22Rv1 (cell line): ENCODE measurements around the gene NFATC2.

Experiments used
- ZFX ChIP-seq: fragments of 450-650 bp; IDR thresholded peaks from 2 replicates; pipeline ENCODE4 v1.6.1; 2017; ENCODE audit warnings: antibody characterized with exemption, borderline replicate concordance
- TF ChIP-seq, protein P1 (sequence below): fragments of 450-650 bp; IDR thresholded peaks from 2 replicates; pipeline ENCODE4 v1.5.1; 2017; ENCODE audit warnings: mild to moderate bottlenecking

DNA sequence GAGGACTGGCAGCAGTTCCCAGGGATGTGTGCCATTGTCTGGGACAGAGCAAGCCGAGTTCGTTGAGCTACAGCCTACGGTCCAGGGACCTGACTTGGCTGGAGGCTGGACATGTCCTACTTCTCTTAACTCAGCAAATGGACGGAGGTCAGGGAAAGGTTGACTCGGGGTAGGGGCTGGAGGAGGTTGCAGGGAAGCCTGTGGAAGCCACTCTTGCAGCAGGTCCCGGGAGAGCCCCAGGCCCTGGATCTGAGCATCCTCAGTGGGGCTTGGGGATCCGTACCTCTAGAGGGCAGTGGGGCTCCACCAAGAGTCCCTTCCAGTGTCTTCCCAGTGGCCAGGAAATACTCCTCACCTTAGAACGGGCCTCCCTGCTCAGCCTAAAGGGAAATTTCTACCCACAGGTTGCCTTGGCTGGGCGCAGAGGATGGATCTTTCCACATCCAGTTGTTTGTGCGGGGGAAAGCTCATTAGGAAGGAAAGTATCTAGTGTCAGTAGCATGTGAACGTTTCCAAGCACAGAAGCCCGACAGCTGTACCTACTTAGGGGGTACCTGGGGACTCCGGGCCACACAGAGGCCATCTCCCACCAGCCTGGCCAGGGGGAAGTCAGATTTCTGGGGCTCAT, 170.2 kb downstream of the NFATC2 start:
- TF ChIP-seq, protein P1, sequence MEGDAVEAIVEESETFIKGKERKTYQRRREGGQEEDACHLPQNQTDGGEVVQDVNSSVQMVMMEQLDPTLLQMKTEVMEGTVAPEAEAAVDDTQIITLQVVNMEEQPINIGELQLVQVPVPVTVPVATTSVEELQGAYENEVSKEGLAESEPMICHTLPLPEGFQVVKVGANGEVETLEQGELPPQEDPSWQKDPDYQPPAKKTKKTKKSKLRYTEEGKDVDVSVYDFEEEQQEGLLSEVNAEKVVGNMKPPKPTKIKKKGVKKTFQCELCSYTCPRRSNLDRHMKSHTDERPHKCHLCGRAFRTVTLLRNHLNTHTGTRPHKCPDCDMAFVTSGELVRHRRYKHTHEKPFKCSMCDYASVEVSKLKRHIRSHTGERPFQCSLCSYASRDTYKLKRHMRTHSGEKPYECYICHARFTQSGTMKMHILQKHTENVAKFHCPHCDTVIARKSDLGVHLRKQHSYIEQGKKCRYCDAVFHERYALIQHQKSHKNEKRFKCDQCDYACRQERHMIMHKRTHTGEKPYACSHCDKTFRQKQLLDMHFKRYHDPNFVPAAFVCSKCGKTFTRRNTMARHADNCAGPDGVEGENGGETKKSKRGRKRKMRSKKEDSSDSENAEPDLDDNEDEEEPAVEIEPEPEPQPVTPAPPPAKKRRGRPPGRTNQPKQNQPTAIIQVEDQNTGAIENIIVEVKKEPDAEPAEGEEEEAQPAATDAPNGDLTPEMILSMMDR: peak; percentile 34
- no peak for TF ChIP-seq ZFX
